NT2/D1 (cell line): Measurements from ENCODE around the gene UBAP1L.
"Not testable (repeated sequence)": the region's sequence is repeated elsewhere in the genome, so short reads cannot be mapped to it uniquely, and the experiment has no call there.

Source experiments
- YY1 ChIP-seq: IDR thresholded peaks from 2 replicates; pipeline ENCODE4 v1.6.1; 2011; ENCODE audit not compliant: insufficient read length, insufficient read depth
- ZNF274 ChIP-seq: IDR thresholded peaks from 2 replicates; pipeline ENCODE4 v1.6.1; 2011; ENCODE audit warnings: mild to moderate bottlenecking, low read depth, low read length

DNA sequence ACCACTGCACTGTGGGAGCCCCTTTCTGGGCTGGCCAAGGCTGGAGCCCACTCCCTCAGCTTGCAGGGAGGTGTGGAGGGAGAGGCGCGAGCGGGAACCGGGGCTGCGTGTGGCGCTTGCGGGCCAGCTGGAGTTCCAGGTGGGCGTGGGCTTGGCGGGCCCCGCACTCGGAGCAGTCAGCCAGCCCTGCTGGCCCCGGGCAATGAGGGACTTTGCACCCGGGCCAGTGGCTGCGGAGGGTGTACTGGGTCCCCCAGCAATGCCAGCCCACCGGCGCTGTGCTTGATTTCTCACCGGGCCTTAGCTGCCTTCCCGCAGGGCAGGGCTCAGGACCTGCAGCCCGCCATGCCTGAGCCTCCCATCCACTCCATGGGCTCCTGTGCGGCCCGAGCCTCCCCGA lies 40.1 kb downstream of the UBAP1L start:
- not testable (repeated sequence) for TF ChIP-seq ZNF274, YY1
